Adrenal gland (tissue), 12 donors: ENCODE results near the gene CTNND2. TPM values are rescaled to one million over a fixed set of nuclear protein-coding genes. Genes with fewer than 3 reads are reported as not detected.

ENCODE experiments used
- DNase-seq, 7 donors: peaks; one replicate each; pipeline ENCODE4 v3.0.0-alpha.2; 2019 to 2020
- H3K27ac ChIP-seq, 5 donors: fragments of 200-600 bp; sonication (generic) in 4 of 5; 1 replicate in 3 of 5; 2 replicates in 2 of 5; pipeline versions ENCODE4 v1.5.1 to v1.8.0; 2016 to 2020; ENCODE audit warnings: mild to moderate bottlenecking in 1 of 5
- H3K27me3 ChIP-seq: fragments of 200-600 bp; 2 replicates; pipeline ENCODE4 v1.8.0; 2021
- H3K36me3 ChIP-seq, 2 donors: fragments of 200-600 bp; replicated peaks in 1 of 2; 1 replicate in 1 of 2; 2 replicates in 1 of 2; pipeline versions ENCODE4 v1.5.1 to v1.8.0; 2018 to 2022
- H3K4me1 ChIP-seq, 2 donors: fragments of 200-600 bp; replicated peaks in 1 of 2; 1 replicate in 1 of 2; 2 replicates in 1 of 2; pipeline versions ENCODE4 v1.5.1 to v1.8.0; 2018 to 2021
- H3K4me3 ChIP-seq, 4 donors: fragments of 200-600 bp; sonication (generic) in 3 of 4; one replicate each; pipeline ENCODE4 v1.5.1; 2016 to 2018
- H3K9me3 ChIP-seq, 3 donors: fragments of 200-600 bp; sonication (generic) in 1 of 3; replicated peaks in 1 of 3; 1 replicate in 2 of 3; 2 replicates in 1 of 3; pipeline versions ENCODE4 v1.5.1 to v1.8.0; 2016 to 2021
- CTCF ChIP-seq, 6 experiments: fragments of 450-650 bp in 4 of 6; fragments of 200-600 bp in 2 of 6; sonication (generic) in 1 of 6; IDR thresholded peaks; 1 replicate in 5 of 6; 2 replicates in 1 of 6; pipeline versions ENCODE4 v1.5.1 to v1.8.0; 2016 to 2021; ENCODE audit warnings: antibody characterized with exemption in 6 of 6, mild to moderate bottlenecking in 2 of 6, moderate library complexity in 1 of 6
- POLR2A ChIP-seq, 2 donors: fragments of 450-650 bp; IDR thresholded peaks; one replicate each; pipeline ENCODE4 v1.6.1; 2017; ENCODE audit warnings: antibody characterized with exemption in 2 of 2, mild to moderate bottlenecking in 2 of 2, moderate library complexity in 1 of 2
- WGBS, 4 donors: extraction: QIAGEN DNeasy Blood & Tissue Kit in 2 of 4; methylation state at CpG; one replicate each; pipeline versions ENCODE4 v1.1.5 to v1.1.7; 2013 to 2017; 5-methylcytosine and 5-hydroxymethylcytosine counted together
- intact Hi-C, 2 donors: fragments of 100-400 bp; cut with DNase I; formaldehyde crosslinking; loops; one replicate each; pipeline versions ENCODE4 v1.14.1 to v1.15.0; 2022 to 2023
- polyA plus RNA-seq, 3 donors: library from polyadenylated mRNA; stranded (reverse); fragments of 200-250 nt in 2 of 3; fragments of 350-450 nt in 1 of 3; fragmentation: Illumina TruSeq in 1 of 3; extraction: RNeasy Lipid Tissue Mini Kit (QIAGEN cat#74804) in 1 of 3; gene quantifications; one replicate each; pipeline ENCODE4 v1.2.3, GENCODE V29; 2013 to 2014
- total RNA-seq, 9 donors: library from RNA; depleted of rRNA in 4 of 9; stranded (reverse); fragments of >200 nt in 4 of 9; fragments of 120-200 nt in 1 of 9; fragmentation: NEBNext Ultra II Directional in 1 of 9; extraction: Animal tissue kit (Norgen Biotek cat#: 25700) in 1 of 9; gene quantifications; one replicate each; pipeline versions ENCODE4 v1.1.0 to v1.2.4, GENCODE V29; 2013 to 2023
- donor health status: healthy with polysubstance abuse.
- donor health status: Bipolar disorder and iron deficiency.
- donor health status: DM: yes; HTN: yes; CAD: no.
- donor health status: DM: no; HTN: no; CAD: no.
- donor health status: DM: no; HTN: no; CAD: no.
- donor health status: DM: yes; HTN: yes; CAD: no.

The CTNND2 gene
- total and polyA plus RNA-seq, 12 donors, result 0.34 to 4.2 (median 1.1) TPM; not detected in 1

DNA sequence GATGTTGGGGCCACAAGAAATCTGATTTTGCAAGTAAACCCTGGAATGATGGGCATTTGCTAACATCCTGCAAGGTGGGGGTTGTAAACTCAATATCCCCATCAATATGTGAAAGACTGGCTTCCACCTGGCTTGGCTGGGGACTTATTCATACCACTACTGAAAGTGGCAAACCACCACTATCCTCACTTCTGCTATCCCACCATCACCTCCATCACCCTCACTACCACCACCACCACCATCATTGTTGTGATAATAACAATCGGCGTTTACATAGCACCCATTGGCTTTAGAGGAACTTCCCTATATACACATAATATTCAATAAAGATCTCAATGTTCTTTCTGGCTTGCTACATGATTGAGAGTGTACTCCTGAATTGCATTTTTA is 918.5 kb downstream of the CTNND2 start:
- Histone ChIP-seq H3K9me3 (no peaks in the 10 kb centered on the region), H3K27me3 (peaks cover 4% of the 10 kb centered on the region), H3K4me1 (no peaks in the 10 kb centered on the region), H3K36me3 (no peaks in the 10 kb centered on the region), H3K27ac (no peak overlapping the region), H3K4me3 (no peak overlapping the region)
- intact Hi-C loops, result no loop called here
- no peak for DNase-seq
- TF ChIP-seq CTCF (IDR thresholded peaks at IDR 0.05) (no peak), POLR2A (IDR thresholded peaks at IDR 0.05) (no peak)
- WGBS, 4 donors, result 79 to 88% (median 87%) methylated on average over 2 of the region's 2 CpGs

DNA sequence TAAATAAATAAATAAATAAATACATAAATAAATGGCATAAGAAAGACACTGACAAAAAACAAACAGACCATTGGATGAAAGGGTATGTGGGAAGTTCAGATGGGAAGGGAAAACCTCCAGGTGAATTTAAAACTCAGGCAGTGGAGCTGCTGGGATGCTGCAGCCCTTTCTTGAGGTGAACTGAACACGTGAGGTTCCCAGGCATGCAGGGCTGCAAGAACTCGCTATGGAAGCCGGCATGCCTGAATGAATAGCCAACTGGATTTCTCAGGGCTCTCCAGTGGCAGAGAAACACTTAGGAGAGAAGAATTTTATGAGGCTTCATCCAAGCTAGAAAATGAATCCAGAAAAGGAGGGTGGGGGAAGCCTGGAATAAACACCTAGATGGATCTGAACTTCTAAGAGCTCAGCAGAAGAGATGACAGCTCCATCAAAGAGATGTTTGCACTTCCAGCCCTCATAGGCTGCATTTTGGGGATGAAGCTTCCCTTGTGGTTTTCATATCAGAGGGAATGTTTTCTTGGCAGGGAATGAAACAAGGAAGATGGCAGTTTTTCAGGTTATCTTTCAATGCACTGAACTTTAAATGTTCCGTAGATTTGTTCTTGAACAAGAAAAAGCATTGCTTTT is 919.0 kb downstream of the CTNND2 start:
- Histone ChIP-seq H3K4me3 (no peak overlapping the region), H3K27me3 (peaks cover 4% of the 10 kb centered on the region), H3K9me3 (no peaks in the 10 kb centered on the region), H3K4me1 (no peaks in the 10 kb centered on the region), H3K36me3 (no peaks in the 10 kb centered on the region), H3K27ac (no peak overlapping the region)
- intact Hi-C loops, result no loop called here
- TF ChIP-seq CTCF (IDR thresholded peaks at IDR 0.05), result no peak
- TF ChIP-seq POLR2A (IDR thresholded peaks at IDR 0.05), result no peak
- DNase-seq, result no peak
- WGBS, 4 donors, result 78 to 83% (median 80%) methylated on average over 4 of the region's 4 CpGs

DNA sequence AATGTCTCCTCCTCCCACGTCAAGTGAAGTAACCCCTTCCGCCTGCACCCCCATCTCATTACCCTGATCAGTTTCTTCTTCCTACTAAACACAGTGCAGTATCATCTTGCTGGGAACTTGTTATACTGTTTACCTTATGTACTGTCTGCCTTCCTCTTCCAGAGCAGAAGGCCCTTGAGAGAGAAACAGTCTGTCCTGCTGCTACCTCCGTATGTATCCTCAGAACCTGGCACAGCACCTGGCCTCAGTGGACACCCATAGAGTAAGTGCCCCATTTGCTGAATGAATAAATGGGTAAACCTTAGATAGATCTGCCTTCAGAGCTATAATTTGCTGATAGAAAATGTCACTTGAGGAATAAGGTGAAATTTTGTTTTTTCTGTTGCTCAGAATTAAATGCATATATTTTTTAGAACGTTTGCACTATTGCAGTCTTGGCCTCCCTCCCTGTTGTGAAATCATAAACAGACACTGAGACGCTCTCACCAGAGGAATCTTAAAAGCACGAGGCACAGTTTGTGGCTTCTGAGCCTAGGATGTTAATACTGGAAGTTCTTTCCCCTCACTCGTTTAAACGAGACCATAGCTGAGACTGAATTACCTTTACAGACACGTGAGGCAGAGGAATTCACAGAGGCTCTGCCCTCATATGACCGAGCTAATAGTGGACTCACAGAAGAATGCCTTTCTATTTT is 920.1 kb downstream of the CTNND2 start:
- no peaks in the 10 kb centered on the region for H3K9me3 ChIP-seq
- DNase-seq, result no peak
- H3K4me3 ChIP-seq, result no peak overlapping the region
- H3K36me3 ChIP-seq, result no peaks in the 10 kb centered on the region
- H3K27ac ChIP-seq, result no peak overlapping the region
- WGBS, 4 donors, result 62 to 80% (median 72%) methylated on average over 10 of the region's 10 CpGs
- peaks cover 4% of the 10 kb centered on the region for H3K27me3 ChIP-seq
- no peaks in the 10 kb centered on the region for H3K4me1 ChIP-seq
- TF ChIP-seq POLR2A (IDR thresholded peaks at IDR 0.05) (no peak), CTCF (IDR thresholded peaks at IDR 0.05) (no peak)
- intact Hi-C loops, result no loop called here

DNA sequence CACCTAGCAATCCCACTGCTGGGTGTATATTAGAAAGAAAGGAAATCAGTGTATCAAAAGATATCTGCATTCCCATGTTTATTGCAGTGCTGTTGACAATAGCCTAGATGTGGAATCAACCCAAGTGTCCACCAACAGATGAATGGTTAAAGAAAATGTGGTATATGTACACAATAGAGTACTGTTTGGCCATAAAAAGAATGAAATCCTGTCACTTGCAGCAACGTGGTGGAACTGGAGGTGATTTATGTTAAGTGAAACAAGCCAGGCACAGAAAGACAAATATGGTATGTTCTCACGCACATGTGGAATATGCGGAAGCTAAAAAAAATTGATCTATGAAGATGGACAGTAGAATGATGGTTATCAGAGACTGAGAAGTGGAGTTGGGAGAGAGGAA is 921.6 kb downstream of the CTNND2 start:
- peaks cover 4% of the 10 kb centered on the region for H3K27me3 ChIP-seq
- no peaks in the 10 kb centered on the region for H3K36me3 ChIP-seq
- DNase-seq, result no peak
- 64 to 71% (median 67%) methylated on average over 3 of the region's 3 CpGs for WGBS, 4 donors
- H3K9me3 ChIP-seq, result no peaks in the 10 kb centered on the region
- TF ChIP-seq CTCF (IDR thresholded peaks at IDR 0.05) (no peak), POLR2A (IDR thresholded peaks at IDR 0.05) (no peak)
- H3K4me1 ChIP-seq, result no peaks in the 10 kb centered on the region
- no peak overlapping the region for H3K4me3 ChIP-seq
- intact Hi-C loops, result no loop called here
- no peak overlapping the region for H3K27ac ChIP-seq
